ENCODE data around the gene NSRP1.
"Not testable (repeated sequence)": the region's sequence is repeated elsewhere in the genome, so short reads cannot be mapped to it uniquely, and the experiment has no call there.

NSRP1 gene

DNA sequence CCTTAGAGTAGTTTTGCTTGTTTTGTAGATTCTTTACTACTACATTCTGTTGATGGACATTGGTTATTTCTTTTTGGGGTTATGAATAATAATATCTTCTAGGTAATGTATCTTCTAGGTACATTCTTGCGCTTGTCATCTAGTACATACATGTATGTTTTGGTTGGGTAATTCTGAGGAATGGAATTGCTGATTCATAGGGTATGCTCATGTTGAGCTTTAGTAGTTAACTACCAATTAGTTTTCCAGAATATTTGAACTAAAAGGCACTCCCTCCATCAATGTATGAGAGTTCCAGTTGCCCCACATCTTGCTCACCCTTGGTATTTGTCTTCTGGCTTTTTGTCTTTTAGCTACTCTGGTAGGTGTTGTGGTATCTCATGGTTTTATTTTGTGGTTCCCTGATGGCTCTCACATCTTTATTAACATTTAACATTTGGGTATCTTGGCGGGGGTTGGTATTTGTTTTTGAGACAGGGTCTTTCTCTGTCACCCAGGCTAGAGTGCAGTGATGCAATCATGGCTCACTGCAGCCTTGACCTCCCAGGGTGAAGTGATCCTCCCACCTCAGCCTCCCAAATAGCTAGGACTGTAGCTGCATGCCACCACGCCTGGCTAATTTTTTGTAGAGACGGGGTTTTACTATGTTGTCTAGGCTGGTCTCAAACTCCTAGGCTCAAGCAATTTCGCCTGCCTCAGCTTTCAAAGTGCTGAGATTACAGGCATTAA, 71.8 kb downstream of the NSRP1 start:
- DNase-seq = no peak

DNA sequence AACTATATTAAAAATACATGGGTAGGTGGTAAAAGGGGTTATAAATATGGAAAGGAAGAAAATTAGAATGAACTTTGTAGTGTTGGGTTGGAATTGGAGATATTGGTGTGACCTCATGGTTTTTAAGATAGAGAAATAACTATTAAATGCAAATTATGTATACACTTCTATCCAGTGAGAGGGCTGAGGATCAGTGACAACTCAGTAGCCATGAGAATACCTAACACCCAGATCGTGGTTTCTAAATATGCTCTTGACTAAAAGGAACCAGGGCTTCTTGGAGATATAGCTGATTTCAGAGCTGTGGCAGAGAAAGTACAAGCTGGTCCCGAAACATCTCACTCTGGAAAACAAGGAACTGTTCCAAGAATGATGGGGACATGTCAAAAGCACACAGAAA, 74.5 kb downstream of the NSRP1 start:
- DNase-seq = no peak

- DNase-seq = no peak
Measured at GRCh38 chr17:30196504-30196903, 79.9 kb downstream of the NSRP1 start.

- no peak for DNase-seq
Measured at GRCh38 chr17:30197416-30197815, 80.8 kb downstream of the NSRP1 start.

DNA sequence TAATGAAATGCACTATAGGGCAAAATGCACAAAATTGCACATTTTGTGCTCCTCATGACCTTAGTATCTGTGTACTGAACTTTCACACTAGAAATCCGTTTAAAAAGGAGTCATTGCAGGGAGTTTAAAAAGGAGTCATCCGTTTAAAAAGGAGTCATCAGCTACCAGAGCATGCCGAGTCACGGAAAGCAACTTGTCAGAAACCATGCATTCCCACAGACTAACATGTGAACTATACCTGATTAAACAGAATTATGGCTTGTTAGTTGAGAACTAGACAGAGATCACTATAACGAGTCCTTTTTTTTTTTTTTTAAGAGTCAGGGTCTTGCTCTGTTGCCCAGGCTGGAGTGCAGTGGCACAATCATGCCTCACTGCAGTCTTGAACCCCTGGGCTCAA, 83.0 kb downstream of the NSRP1 start:
- DNase-seq = no peak

DNA sequence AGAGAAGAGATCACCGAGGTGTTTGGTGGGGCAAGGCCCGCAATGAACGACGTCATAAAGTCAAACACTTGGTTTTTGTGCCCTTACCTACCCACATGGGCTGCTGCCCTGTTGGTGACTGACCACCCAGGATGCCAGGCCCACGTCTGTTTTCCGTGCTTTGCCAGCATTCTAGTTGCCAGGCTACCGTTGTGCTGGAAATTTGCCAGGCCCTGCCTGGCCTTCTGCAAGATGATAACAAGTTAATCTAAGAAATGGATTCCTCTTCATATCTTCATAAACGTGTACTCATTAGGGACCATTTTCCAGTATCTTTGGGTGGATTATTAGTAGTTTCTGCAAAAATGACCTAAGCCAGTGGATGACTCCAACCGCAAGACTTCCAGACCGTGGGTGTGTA, 83.5 kb downstream of the NSRP1 start:
- DNase-seq = no peak

- DNase-seq = not testable (repeated sequence)
Measured at GRCh38 chr17:30200656-30201055, 84.0 kb downstream of the NSRP1 start.

DNA sequence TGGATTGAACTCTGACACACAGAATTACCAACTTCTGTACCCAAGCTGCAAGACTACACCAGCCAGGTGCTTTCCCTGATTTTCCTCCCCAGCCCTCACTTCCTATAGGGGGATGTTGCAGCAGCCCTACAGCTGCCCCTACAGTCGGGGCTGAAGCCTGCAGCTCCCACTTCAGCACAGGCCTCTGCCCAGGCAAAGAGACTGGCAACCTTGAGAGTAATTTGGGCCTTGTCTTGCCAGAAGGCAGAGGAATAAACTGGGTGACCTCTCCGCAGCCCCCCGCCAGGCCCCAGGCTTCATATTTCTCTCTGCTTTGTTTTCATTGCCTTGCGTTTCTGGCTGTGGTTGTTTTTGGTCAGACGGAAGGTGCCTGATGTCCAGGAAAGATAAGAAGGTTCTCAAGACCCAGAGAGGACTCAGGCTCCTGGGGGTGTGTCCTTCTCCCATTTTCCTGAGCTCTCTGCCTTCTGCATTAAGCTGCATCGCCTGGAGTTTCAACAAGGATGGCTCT, 86.9 kb downstream of the NSRP1 start:
- no peak for DNase-seq

DNA sequence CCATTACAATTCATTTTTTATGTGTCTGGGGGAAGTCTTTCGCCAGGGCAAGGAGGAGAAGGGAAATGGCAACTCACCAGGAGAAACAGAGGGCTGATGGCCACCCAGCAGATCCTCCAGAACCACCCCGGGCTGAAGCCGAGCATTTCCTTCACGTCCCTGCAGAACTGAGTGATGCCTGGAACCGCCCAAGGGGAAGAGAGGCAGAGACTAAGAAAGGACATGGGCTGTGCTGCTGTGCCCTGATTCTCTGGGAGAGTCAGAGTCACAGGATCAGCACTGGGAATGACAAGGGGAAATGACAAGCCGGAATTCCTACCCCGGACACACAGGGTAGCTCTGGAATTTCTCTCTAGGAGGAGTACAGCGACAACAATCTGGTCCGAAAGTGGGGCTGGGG, 91.0 kb downstream of the NSRP1 start:
- no peak for DNase-seq

DNA sequence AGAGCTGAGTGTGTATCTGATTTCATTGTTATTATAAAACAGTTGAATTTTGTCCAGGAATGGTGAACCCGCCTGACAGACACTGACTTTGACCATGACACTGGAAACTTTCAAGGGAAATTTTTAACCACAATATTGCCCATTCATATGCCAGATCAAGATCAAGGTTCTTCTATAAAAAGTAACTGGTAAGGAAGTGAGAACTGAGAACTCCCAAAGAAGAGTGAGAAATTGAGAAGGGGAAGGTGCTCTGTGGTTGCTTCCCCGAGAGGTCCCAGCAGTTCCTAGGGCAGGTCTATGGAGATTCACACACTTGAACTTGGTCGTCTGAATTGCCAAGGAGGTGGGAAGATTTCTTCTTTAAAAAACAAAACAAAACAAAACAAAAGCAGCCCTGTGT, 91.6 kb downstream of the NSRP1 start:
- DNase-seq = no peak

- no peak for DNase-seq
Measured at GRCh38 chr17:30209930-30210329, 93.3 kb downstream of the NSRP1 start.

DNA sequence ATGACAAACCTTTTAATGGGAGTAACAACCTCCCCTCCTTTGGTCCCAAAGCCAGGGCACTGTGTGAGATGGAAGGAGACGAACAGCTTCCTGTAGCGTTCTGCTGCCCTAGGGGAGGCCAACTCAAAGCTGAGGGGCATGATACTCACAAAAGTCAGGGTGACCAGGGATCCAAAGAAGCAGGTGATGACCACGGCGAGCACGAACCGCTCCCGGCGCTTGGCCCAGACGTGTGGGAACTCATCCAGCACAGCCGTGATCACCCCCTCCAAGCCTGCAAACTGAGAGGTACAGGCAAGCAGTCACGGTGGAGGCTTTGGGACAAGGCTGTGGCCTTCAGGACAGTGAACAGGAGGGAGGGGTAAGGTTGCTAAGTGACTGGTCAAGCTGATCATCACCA, 93.8 kb downstream of the NSRP1 start:
- DNase-seq = no peak

DNA sequence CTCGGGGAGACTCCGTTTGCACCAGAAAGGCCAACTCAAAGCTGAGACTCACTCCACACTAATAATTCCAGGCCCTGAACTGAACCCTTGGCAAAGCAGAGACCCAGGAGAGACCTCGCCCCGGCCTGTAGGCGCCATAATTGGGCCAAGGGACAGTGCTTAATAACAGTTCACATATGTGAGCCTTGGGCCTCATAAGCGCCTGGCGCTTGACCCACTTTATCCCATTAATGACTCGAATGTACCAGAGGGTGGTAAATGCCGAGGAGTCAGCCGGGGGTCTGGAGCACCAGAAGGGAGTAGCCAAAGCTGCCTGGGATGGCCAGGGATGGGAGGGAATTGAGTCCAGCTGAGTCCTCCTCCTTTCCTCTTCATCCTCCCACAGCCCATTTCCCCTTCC, 94.3 kb downstream of the NSRP1 start:
- no peak for DNase-seq

- no peak for DNase-seq
Measured at GRCh38 chr17:30211371-30211770, 94.8 kb downstream of the NSRP1 start.

DNA sequence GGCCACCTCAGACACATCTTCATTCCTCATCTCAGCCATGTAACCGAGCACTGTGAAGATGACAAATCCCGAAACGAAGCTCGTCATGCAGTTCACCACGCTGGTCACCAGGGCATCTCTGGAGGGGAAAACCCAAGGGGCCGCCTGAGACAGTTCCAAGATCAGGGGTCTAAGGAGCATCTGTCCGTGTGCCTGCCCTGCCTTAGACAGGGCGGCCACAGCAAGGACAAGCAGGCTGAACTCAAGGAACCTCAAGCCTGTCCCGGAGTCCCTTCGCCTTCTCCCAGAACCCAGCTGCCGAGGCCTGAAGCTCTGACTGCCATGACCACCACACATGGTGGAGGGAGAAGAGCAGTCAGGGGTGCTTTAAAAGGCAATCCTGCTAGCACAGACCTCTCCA, 96.1 kb downstream of the NSRP1 start:
- no peak for DNase-seq

DNA sequence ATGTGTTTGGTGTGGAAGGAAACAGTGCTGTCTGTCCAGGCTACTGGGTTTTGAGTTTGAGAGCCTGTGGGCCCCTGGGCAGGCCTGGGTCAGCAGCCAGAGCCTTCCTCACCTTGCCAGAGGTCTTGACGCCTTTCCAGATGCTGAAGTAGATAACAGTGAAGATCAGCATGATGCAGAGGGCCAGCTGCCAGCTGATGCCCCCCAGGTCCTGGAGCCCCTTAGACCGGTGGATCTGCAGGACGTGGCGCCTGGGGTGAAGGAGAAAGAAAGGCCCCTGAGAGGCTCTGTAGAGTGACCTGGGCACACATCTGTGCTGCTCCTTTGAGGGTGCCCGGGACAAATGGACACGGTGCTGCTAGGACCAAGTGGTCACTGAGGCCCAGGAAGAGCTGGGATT, 100.4 kb downstream of the NSRP1 start:
- DNase-seq = no peak

- no peak for DNase-seq
Measured at GRCh38 chr17:30217746-30218245, 101.2 kb downstream of the NSRP1 start.

- no peak for DNase-seq
Measured at GRCh38 chr17:30218799-30219198, 102.2 kb downstream of the NSRP1 start.

GRCh38 chr17:30219315-30219714, 102.7 kb downstream of the NSRP1 start:
- no peak for DNase-seq

DNA sequence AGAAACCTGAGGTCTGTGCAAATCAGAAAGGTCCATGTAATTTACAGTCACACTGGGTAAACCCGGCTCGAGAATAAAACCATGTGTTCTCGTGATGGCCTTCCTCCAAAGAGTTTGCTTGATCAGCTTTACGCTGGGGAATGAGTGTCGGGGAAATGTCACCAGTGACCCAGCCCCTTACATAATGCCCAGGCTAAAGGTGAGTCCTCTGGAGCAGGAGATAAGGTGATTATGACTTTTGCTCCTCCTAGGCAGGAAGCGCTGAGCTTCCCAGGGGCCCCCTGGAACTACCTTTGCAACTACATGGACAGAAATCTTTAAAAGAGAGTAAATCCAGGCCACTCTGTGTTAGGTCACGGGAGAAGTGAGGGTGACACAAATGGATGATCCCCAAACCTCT, 103.2 kb downstream of the NSRP1 start:
- no peak for DNase-seq

GRCh38 chr17:30220414-30220813, 103.8 kb downstream of the NSRP1 start:
- no peak for DNase-seq

DNA sequence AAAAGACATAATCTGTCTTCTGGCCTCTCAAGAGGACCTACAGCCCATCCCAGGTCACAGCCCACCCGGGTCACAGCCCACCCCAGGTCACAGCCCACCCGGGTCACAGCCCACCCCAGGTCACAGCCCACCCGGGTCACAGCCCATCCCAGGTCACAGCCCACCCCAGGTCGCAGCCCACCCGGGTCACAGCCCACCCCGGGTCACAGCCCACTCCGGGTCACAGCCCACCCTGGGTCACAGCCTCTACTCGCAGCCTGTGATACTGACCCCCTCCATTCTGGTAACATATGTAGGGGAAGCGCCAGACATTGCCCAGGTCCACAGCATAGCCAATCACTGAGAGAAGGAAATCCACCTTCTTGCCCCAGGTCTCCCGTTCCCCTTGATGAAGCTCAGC, 104.7 kb downstream of the NSRP1 start:
- no peak for DNase-seq

DNA sequence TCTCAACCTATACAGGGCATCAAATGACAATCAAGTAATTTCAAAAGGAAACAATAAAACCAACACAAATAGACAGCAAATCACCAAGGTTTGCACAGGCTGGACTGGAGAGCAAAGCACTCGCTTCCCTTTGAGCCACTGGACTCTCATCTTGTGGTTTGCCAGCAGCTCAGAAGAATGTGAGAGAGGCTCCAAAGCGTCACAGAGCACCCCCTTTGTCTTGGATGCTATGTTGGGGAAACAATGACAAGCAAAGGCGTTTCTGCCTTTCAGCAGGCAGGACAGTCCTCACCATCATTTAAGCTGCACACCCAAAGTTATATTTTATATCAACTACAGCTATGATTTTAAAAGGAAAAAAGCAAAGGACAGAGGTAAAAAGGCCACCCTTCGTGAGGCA, 105.6 kb downstream of the NSRP1 start:
- no peak for DNase-seq

DNA sequence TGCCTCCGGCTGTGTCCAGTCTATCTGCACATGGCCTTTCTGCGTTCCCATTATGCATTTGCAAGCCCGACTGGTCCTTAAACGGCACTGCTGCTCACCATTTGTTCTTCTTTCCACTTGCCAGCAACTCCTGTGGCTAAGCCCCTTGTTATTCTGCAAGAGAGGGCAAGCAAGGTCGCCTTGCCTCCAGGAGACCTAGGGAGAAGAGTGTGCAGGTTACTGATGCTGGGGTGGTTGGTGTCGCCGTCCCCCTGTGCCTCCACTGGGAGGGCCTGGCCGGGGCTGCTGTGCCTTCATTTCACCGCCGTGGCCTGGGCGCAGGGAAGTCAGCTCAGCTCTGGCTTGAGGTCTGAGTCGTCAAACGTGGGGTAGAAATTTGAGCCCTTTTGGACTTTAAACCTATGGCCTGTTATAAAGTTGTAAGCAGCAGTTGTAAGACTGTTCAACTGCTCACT, 106.1 kb downstream of the NSRP1 start:
- no peak for DNase-seq

- no peak for DNase-seq
Measured at GRCh38 chr17:30224419-30224960, 107.9 kb downstream of the NSRP1 start.
